CD4-positive, alpha-beta T cell (primary cell): ENCODE results near the gene MPRIP. TPM values are rescaled to one million over a fixed set of nuclear protein-coding genes. Genes with fewer than 3 reads are reported as not detected.

Experiments
- ATAC-seq: fragments of 200-7000 bp; cut with Tn5 transposase; one replicate; pipeline ENCODE4 v1.10.0; 2022; ENCODE audit warnings: mild to moderate bottlenecking; ENCODE audit not compliant: poor library complexity
- CTCF ChIA-PET: fragments of 350-600 bp; sonication (Branson Sonifier 250); formaldehyde crosslinking; loops from one replicate; lab custom pipeline; 2021; ENCODE audit warnings: antibody characterized with exemption, inconsistent platforms; lab: Charles Lee
- POLR2A ChIA-PET: fragments of 350-600 bp; sonication (Branson Sonifier 250); formaldehyde crosslinking; loops from one replicate; lab custom pipeline; 2021; ENCODE audit warnings: antibody characterized with exemption, inconsistent platforms; lab: Charles Lee
- DNase-seq, 14 experiments: peaks; one replicate each; pipeline ENCODE4 v3.0.0-alpha.2; 2013 to 2020; ENCODE audit warnings: mixed read lengths in 2 of 14
- H3K27ac ChIP-seq, 2 donors: one replicate each; pipeline versions ENCODE4 v1.5.1 to v1.7.0; 2013; ENCODE audit warnings: low read length in 2 of 2, low read depth in 1 of 2, mild to moderate bottlenecking in 1 of 2
- H3K27me3 ChIP-seq, 2 experiments: 1 replicate in 1 of 2; 2 replicates in 1 of 2; pipeline versions ENCODE4 v1.6.1 to v1.7.0; 2013; ENCODE audit warnings: low read length in 2 of 2, control low read depth in 1 of 2, mild to moderate bottlenecking in 1 of 2, moderate library complexity in 1 of 2; ENCODE audit not compliant: insufficient read depth in 2 of 2, control insufficient read depth in 1 of 2
- H3K36me3 ChIP-seq: one replicate; pipeline ENCODE4 v1.6.1; 2013; ENCODE audit warnings: low read length, control low read depth; ENCODE audit not compliant: insufficient read depth
- H3K4me1 ChIP-seq: one replicate; pipeline ENCODE4 v1.6.1; 2013; ENCODE audit warnings: low read length, control low read depth; ENCODE audit not compliant: insufficient read depth
- H3K4me3 ChIP-seq: one replicate; pipeline ENCODE4 v1.5.1; 2013; ENCODE audit warnings: mild to moderate bottlenecking, low read length, moderate library complexity
- H3K9me3 ChIP-seq, 2 experiments: 1 replicate in 1 of 2; 2 replicates in 1 of 2; pipeline versions ENCODE4 v1.6.1 to v1.7.0; 2013; ENCODE audit warnings: low read length in 2 of 2, mild to moderate bottlenecking in 2 of 2, control low read depth in 1 of 2, moderate library complexity in 1 of 2; ENCODE audit not compliant: control insufficient read depth in 1 of 2, insufficient read depth in 1 of 2
- H3K27ac Mint-ChIP-seq: one replicate; pipeline ENCODE4 v1.8.0; 2020; ENCODE audit warnings: mixed read lengths
- H3K27me3 Mint-ChIP-seq: one replicate; pipeline ENCODE4 v1.8.0; 2021; ENCODE audit warnings: mixed read lengths
- H3K36me3 Mint-ChIP-seq: one replicate; pipeline ENCODE4 v1.8.0; 2021; ENCODE audit warnings: low read depth, mixed read lengths
- H3K4me1 Mint-ChIP-seq: one replicate; pipeline ENCODE4 v1.8.0; 2021; ENCODE audit warnings: low read depth, mixed read lengths
- H3K4me3 Mint-ChIP-seq: one replicate; pipeline ENCODE4 v1.8.0; 2020; ENCODE audit warnings: mild to moderate bottlenecking, mixed read lengths
- H3K9me3 Mint-ChIP-seq: one replicate; pipeline ENCODE4 v1.8.0; 2020; ENCODE audit warnings: mixed read lengths
- intact Hi-C, 2 experiments: fragments of 100-400 bp; cut with DNase I in 1 of 2; cut with micrococcal nuclease in 1 of 2; formaldehyde crosslinking; loops; one replicate each; pipeline versions ENCODE4 v1.15.1 to v1.9.0; 2023 to 2025; cut with DNase I, micrococcal nuclease
- total RNA-seq, 174 experiments: library from RNA in 2 of 174; stranded (reverse) in 2 of 174; gene quantifications; one replicate each; pipeline ENCODE4 v1.2.3 and lab custom pipeline; 2021 to 2026
- TF ChIP-seq, protein P1 (sequence below): fragments of 200-600 bp; IDR thresholded peaks from one replicate; pipeline ENCODE4 v1.8.0; 2022; ENCODE audit warnings: antibody characterized with exemption, mild to moderate bottlenecking

The MPRIP gene
- total RNA-seq, 2 experiments from 2014 or later, result 176 to 188 TPM

GRCh38 chr17:17175917-17176316, 133.7 kb downstream of the MPRIP start:
- ChIA-PET CTCF (interaction anchor here (0.8 to 1.4 kb wide), 2 partner anchors 9 to 34 kb away, joined by 3 to 4 read pairs; no protein-coding TSS in a partner anchor), POLR2A (interaction anchor here (0.7 to 3.7 kb wide), 10 partner anchors 10 to 485 kb away, joined by 3 to 17 read pairs (median 6); partner anchors contain the start of genes FLCN and PLD6)
- Mint-ChIP-seq H3K4me3 (peak overlapping the region; percentile 87), H3K36me3 (peaks cover 85% of the 10 kb centered on the region), H3K4me1 (peaks cover 76% of the 10 kb centered on the region), H3K27ac (peak overlapping the region; percentile 99), H3K9me3 (no peaks in the 10 kb centered on the region), H3K27me3 (no peaks in the 10 kb centered on the region)
- DNase-seq (peak in 6 of 14 experiments; percentile 16 to 60 (median 45)), ATAC-seq (peak; percentile 21)
- Histone ChIP-seq H3K36me3 (peaks cover 68% of the 10 kb centered on the region), H3K27ac (peak overlapping the region; percentile 60 to 77), H3K9me3 (no peaks in the 10 kb centered on the region), H3K4me1 (peaks cover 100% of the 10 kb centered on the region), H3K4me3 (peak overlapping the region; percentile 22), H3K27me3 (no peaks in the 10 kb centered on the region)
- TF ChIP-seq, protein P1, sequence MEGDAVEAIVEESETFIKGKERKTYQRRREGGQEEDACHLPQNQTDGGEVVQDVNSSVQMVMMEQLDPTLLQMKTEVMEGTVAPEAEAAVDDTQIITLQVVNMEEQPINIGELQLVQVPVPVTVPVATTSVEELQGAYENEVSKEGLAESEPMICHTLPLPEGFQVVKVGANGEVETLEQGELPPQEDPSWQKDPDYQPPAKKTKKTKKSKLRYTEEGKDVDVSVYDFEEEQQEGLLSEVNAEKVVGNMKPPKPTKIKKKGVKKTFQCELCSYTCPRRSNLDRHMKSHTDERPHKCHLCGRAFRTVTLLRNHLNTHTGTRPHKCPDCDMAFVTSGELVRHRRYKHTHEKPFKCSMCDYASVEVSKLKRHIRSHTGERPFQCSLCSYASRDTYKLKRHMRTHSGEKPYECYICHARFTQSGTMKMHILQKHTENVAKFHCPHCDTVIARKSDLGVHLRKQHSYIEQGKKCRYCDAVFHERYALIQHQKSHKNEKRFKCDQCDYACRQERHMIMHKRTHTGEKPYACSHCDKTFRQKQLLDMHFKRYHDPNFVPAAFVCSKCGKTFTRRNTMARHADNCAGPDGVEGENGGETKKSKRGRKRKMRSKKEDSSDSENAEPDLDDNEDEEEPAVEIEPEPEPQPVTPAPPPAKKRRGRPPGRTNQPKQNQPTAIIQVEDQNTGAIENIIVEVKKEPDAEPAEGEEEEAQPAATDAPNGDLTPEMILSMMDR, result no peak
- intact Hi-C loops, result loop anchor here in 1 of 2 experiments (5.0 kb wide), 1 partner anchor 41 kb away; no protein-coding TSS in a partner anchor

- Mint-ChIP-seq H3K9me3 (no peaks in the 10 kb centered on the region), H3K4me1 (peaks cover 76% of the 10 kb centered on the region), H3K27me3 (no peaks in the 10 kb centered on the region), H3K36me3 (peaks cover 81% of the 10 kb centered on the region), H3K4me3 (peak overlapping the region; percentile 87), H3K27ac (peak overlapping the region; percentile 99)
- TF ChIP-seq, protein P1, result no peak
- H3K27ac ChIP-seq, result peak overlapping the region; percentile 60 to 77
- peaks cover 100% of the 10 kb centered on the region for H3K4me1 ChIP-seq
- DNase-seq (peak in 10 of 14 experiments; percentile 28 to 67 (median 48)), ATAC-seq (peak; percentile 55)
- CTCF ChIA-PET, result no interaction called here
- POLR2A ChIA-PET, result interaction anchor here (0.7 to 3.7 kb wide), 9 partner anchors 10 to 485 kb away, joined by 3 to 17 read pairs (median 6); partner anchors contain the start of genes FLCN and PLD6
- peaks cover 66% of the 10 kb centered on the region for H3K36me3 ChIP-seq
- no peaks in the 10 kb centered on the region for H3K27me3 ChIP-seq
- H3K4me3 ChIP-seq, result peak overlapping the region; percentile 22
- intact Hi-C loops, result loop anchor here in 1 of 2 experiments (5.0 kb wide), 1 partner anchor 41 kb away; no protein-coding TSS in a partner anchor
- no peaks in the 10 kb centered on the region for H3K9me3 ChIP-seq
Measured at GRCh38 chr17:17176341-17176740, 134.1 kb downstream of the MPRIP start.

GRCh38 chr17:17177176-17177575, 134.9 kb downstream of the MPRIP start:
- H3K27me3 Mint-ChIP-seq, result no peaks in the 10 kb centered on the region
- H3K4me1 Mint-ChIP-seq, result peaks cover 80% of the 10 kb centered on the region
- TF ChIP-seq, protein P1, result no peak
- peak overlapping the region; percentile 26 for H3K4me3 Mint-ChIP-seq
- peak overlapping the region; percentile 99 for H3K27ac Mint-ChIP-seq
- DNase-seq (peak in 6 of 14 experiments; percentile 24 to 62 (median 47)), ATAC-seq (peak; percentile 21)
- H3K9me3 ChIP-seq, result no peaks in the 10 kb centered on the region
- no peaks in the 10 kb centered on the region for H3K27me3 ChIP-seq
- intact Hi-C loops, result loop anchor here in 1 of 2 experiments (5.0 kb wide), 1 partner anchor 40 kb away; no protein-coding TSS in a partner anchor
- H3K4me3 ChIP-seq, result peak overlapping the region; percentile 22
- no peaks in the 10 kb centered on the region for H3K9me3 Mint-ChIP-seq
- ChIA-PET CTCF (no interaction called here), POLR2A (interaction anchor here (0.5 to 3.7 kb wide), 7 partner anchors 11 to 91 kb away, joined by 3 to 17 read pairs (median 3); partner anchors contain the start of gene PLD6)
- peaks cover 100% of the 10 kb centered on the region for H3K4me1 ChIP-seq
- peak overlapping the region; percentile 60 to 77 for H3K27ac ChIP-seq
- peaks cover 59% of the 10 kb centered on the region for H3K36me3 ChIP-seq
- H3K36me3 Mint-ChIP-seq, result peaks cover 80% of the 10 kb centered on the region
